Nephron (organoid): ENCODE measurements around the gene TFF2.

Experiments
- H3K27ac Mint-ChIP-seq, 3 experiments: 2 replicates each; pipeline ENCODE4 v1.8.0; 2020; ENCODE audit warnings: mixed read lengths in 3 of 3, mild to moderate bottlenecking in 2 of 3, moderate library complexity in 1 of 3
- H3K27me3 Mint-ChIP-seq: 2 replicates; pipeline ENCODE4 v1.8.0; 2021; ENCODE audit warnings: low read depth, mild to moderate bottlenecking, moderate library complexity, mixed read lengths
- H3K36me3 Mint-ChIP-seq: 2 replicates; pipeline ENCODE4 v1.8.0; 2020; ENCODE audit warnings: low read depth, mixed read lengths
- H3K4me1 Mint-ChIP-seq: 2 replicates; pipeline ENCODE4 v1.8.0; 2020; ENCODE audit warnings: mixed read lengths
- H3K4me3 Mint-ChIP-seq, 3 experiments: 2 replicates each; pipeline ENCODE4 v1.8.0; 2020; ENCODE audit warnings: mild to moderate bottlenecking in 3 of 3, mixed read lengths in 3 of 3, moderate library complexity in 2 of 3
- H3K9me3 Mint-ChIP-seq: 2 replicates; pipeline ENCODE4 v1.8.0; 2020; ENCODE audit warnings: mixed read lengths
- TF ChIP-seq, protein P1 (sequence below), 3 experiments: fragments of 200-600 bp; sonication (generic); IDR thresholded peaks; one replicate each; pipeline ENCODE4 v1.5.0; 2021; ENCODE audit warnings: antibody characterized with exemption in 3 of 3; ENCODE audit not compliant: unreplicated experiment in 3 of 3

Gene TFF2

DNA sequence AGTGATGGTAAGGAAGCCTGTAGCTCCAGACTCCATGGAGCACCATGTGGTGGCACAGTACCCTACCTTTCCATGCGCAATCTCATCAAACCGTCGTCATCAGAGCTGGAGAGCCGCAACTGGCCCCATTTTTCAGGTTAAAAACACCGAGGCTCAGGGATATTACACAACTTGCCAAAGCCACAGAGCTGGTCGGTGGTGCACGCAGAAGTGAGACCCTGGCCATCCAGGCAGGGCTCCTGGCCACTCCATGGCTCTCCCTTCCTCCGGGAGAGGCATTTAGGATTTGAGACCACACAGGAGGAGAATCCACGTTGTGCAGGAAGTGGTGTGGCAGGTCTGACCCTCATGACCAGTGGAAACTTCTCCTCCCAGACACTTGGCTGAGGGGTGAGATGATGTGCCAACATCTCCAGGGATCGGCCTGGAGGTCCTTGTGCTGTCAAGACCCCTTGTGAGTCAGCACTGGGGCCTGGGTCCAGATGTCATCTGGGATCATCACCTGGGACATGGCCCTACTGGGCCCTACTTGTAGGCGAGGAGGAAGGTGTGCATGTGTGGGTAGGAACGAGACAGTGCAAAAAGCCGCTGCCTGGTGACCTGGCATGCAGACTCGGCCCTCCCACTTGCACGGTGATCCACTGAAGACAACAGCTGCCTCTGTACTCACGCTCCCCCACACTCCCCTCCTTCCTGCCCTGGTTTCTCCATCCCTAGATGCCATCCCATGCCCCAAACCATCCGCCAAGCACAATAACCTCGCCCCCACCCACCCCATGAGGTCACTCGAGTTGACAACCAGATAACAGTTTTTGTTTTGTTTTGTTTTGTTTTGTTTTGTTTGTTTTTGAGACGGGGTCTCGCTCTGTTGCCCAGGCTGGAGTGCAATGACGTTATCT lies 46.0 kb downstream of the TFF2 start:
- Mint-ChIP-seq H3K36me3 (no peaks in the 10 kb centered on the region), H3K4me3 (no peak overlapping the region), H3K27ac (no peak overlapping the region), H3K4me1 (peaks cover 10% of the 10 kb centered on the region), H3K27me3 (peaks cover 24% of the 10 kb centered on the region), H3K9me3 (no peaks in the 10 kb centered on the region)
- TF ChIP-seq, protein P1, sequence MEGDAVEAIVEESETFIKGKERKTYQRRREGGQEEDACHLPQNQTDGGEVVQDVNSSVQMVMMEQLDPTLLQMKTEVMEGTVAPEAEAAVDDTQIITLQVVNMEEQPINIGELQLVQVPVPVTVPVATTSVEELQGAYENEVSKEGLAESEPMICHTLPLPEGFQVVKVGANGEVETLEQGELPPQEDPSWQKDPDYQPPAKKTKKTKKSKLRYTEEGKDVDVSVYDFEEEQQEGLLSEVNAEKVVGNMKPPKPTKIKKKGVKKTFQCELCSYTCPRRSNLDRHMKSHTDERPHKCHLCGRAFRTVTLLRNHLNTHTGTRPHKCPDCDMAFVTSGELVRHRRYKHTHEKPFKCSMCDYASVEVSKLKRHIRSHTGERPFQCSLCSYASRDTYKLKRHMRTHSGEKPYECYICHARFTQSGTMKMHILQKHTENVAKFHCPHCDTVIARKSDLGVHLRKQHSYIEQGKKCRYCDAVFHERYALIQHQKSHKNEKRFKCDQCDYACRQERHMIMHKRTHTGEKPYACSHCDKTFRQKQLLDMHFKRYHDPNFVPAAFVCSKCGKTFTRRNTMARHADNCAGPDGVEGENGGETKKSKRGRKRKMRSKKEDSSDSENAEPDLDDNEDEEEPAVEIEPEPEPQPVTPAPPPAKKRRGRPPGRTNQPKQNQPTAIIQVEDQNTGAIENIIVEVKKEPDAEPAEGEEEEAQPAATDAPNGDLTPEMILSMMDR (IDR thresholded peaks at IDR 0.05; ENCODE audit: unreplicated experiment in 3 of 3): no peak

DNA sequence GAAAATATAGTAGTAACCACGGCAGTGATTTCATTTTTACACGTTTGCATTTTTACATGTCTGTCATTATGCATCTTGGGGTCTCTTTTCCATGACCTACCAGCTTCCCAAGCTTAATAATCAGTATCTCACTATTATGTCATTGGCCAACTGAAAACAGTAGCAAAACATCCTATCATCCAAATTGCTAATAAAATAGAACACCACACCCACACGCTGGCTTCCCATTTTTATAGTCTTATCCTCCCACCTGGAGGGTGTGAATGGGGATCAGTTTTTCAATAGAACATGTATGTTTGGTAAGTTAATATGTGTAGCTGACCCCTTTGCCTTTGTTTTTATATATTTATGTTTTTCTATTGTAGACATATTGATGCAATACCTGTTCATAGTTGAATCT lies 47.4 kb downstream of the TFF2 start:
- H3K36me3 Mint-ChIP-seq: no peaks in the 10 kb centered on the region
- H3K9me3 Mint-ChIP-seq: no peaks in the 10 kb centered on the region
- no peak overlapping the region for H3K27ac Mint-ChIP-seq
- H3K4me1 Mint-ChIP-seq: peaks cover 1% of the 10 kb centered on the region
- peaks cover 20% of the 10 kb centered on the region for H3K27me3 Mint-ChIP-seq
- TF ChIP-seq, protein P1 (IDR thresholded peaks at IDR 0.05; ENCODE audit: unreplicated experiment in 3 of 3): no peak
- no peak overlapping the region for H3K4me3 Mint-ChIP-seq

DNA sequence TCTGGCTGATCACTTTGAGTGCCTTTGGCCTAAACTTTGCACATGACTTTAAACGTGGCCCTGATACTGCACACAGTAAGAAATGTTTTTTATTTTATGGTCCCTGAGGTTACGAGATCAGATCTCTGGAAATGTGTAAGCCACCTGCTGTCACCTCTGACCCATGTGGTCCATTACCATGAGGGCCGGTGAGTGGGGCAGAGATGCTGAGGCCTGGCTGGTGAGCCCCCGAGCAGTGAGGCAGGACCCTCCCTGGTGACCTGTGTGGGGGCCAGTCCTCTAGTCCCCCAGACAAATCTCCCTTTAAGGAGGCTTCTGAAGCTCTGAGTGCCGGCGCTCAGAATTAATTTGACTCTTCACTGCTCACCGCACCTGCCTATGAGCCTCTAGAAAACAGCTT lies 48.0 kb downstream of the TFF2 start:
- H3K27me3 Mint-ChIP-seq: peaks cover 20% of the 10 kb centered on the region
- H3K4me3 Mint-ChIP-seq: no peak overlapping the region
- no peaks in the 10 kb centered on the region for H3K4me1 Mint-ChIP-seq
- no peaks in the 10 kb centered on the region for H3K9me3 Mint-ChIP-seq
- H3K27ac Mint-ChIP-seq: no peak overlapping the region
- TF ChIP-seq, protein P1 (IDR thresholded peaks at IDR 0.05; ENCODE audit: unreplicated experiment in 3 of 3): no peak
- no peaks in the 10 kb centered on the region for H3K36me3 Mint-ChIP-seq

DNA sequence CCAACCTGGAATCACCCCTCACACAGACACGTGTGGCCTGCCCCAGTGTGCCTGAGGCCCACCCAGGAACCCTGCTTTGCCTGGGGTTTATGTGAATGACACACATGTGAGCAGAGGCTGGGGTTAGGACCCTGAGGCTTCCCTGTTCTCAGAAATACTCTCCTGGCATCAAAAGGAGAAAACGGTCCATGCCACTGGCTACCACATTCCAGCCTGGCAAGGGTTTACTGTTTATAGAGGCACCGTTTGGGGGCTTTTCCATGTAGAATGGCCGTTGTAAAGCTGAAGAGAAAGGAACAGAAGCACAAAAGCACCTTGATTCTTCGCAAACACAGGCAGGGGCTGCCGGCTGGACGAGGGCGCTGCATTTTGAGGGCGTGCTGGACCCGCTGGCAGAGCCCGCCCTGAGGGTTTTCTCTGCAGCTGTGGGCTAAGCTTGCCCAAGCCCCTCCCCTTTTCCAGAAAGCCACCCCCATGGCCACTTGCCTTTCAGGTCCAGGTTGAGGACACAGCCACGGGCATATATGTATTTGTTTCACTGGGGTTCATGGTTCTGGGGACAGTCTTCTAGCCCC lies 48.6 kb downstream of the TFF2 start:
- H3K36me3 Mint-ChIP-seq: no peaks in the 10 kb centered on the region
- no peaks in the 10 kb centered on the region for H3K9me3 Mint-ChIP-seq
- H3K4me1 Mint-ChIP-seq: no peaks in the 10 kb centered on the region
- no peak overlapping the region for H3K27ac Mint-ChIP-seq
- TF ChIP-seq, protein P1 (IDR thresholded peaks at IDR 0.05; ENCODE audit: unreplicated experiment in 3 of 3): no peak
- H3K27me3 Mint-ChIP-seq: peaks cover 22% of the 10 kb centered on the region
- H3K4me3 Mint-ChIP-seq: no peak overlapping the region

DNA sequence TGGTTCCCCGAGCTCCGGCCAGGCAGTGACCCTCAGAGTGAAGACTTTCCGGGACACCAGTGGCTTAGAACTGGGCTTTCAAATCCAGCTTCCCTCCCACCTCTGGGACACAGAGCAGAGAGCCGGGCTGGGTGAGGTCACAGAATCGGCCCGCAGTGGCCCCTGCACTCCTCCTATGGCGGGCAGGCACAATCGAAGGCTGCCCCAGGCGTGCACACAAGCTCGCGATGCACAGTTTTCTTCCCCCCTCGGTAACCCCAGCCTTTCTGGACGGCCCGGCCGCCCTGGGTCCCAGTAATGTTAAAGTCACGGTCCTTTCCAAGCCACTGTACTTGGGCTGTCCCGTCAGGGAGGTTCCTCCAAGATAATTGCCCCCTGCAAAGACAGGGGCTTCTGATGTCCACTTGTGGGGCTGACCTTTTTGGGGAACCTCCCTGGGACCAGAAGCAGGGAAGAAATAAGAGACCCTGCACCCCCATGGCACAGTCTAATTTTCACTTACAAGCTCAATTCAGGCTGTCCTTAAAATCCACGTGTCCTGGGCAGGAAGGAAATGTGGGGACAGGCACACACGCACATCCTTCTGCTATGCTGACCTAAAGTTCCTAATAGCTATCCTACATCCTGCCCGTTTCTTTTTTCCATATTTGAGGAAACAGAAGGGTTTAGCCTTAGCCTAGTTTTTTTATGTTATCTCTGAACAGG lies 49.3 kb downstream of the TFF2 start:
- Mint-ChIP-seq H3K4me1 (no peaks in the 10 kb centered on the region), H3K27me3 (peaks cover 24% of the 10 kb centered on the region), H3K4me3 (no peak overlapping the region), H3K36me3 (no peaks in the 10 kb centered on the region), H3K27ac (no peak overlapping the region), H3K9me3 (no peaks in the 10 kb centered on the region)
- TF ChIP-seq, protein P1 (IDR thresholded peaks at IDR 0.05; ENCODE audit: unreplicated experiment in 3 of 3): no peak
